Measurements from ENCODE around the gene COX6A2.

DNA sequence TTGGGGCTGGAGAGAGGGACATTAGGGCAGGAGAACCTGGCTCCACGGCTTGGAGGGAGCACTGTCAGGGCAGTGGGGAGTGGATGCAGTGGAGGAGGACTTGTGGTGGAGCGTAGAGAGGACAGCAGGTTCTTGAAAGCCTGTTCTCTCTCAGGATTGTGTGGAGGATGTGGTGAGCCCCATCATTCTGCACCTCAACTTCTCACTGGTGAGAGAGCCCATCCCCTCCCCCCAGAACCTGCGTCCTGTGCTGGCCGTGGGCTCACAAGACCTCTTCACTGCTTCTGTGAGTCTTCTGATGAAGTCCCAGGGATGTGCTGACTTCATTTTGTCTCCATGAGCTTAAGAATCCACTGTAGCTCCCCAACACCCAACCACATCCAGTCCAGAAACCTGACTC, 13.5 kb downstream of the COX6A2 start:
- TF ChIP-seq CTCF (IDR thresholded peaks at IDR 0.05) (no peak), POLR2A (IDR thresholded peaks at IDR 0.05) (no peak), POLR2AphosphoS5 (IDR thresholded peaks at IDR 0.05) (no peak), EP300 (IDR thresholded peaks at IDR 0.05) (no peak)
